Neural progenitor cell (in vitro differentiated cells): ENCODE measurements around the gene TCTN3.

Experiments used
- EZH2 ChIP-seq: fragments of 200-600 bp; sonication (generic); IDR thresholded peaks from 2 replicates; pipeline ENCODE4 v1.6.1; 2017; ENCODE audit warnings: antibody characterized with exemption, mild to moderate bottlenecking, moderate library complexity
- EZH2phosphoT487 ChIP-seq: fragments of 200-600 bp; sonication (generic); IDR thresholded peaks from 2 replicates; pipeline ENCODE4 v1.6.1; 2017; ENCODE audit warnings: antibody characterized with exemption
- TF ChIP-seq, protein P1 (sequence below): fragments of 200-600 bp; sonication (generic); IDR thresholded peaks from 2 replicates; pipeline ENCODE4 v1.5.1; 2017; ENCODE audit warnings: antibody characterized with exemption, mild to moderate bottlenecking

DNA sequence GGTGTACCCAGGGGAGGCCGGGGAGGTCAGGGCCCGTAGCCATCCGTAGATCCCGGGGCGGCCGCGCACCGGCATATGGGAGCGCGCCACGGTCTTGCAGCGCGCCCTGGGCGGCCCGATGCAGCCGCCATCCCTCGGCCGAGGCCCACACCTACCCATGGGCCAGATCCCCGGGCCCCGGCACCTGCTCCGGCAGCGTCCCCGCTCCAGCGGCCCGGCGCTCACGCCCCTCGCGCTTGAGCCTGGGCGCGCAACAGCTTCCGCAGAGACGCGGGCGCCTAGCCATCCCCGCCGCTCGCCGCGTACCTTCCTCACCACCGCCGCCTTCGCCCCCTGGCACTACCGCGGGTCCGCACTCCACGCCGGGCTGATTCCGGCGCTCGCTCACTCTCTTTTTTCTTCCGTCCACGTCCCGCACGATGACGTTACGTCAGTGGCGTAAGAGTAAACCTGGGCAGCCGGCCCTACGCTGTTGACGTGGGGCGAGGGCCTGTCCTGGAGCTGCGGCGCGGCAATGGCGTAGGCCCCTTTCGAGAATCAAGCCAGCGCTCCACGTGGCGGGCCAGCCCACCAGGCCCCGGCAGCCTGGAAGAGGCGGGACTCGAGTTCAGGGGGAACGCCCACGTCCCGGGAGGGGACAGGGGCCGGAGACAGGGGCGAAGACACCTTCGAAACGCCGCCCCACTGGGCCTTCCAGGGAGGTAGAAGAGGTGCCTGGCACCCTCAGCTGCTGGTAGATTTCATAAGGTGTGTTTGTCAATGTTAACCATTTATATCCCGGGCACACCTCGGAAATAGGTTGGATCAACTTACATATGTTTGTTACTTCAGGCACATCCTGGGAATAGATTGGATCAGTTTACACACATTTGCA, 37.2 kb downstream of the TCTN3 start, which contains the start of gene ALDH18A1:
- TF ChIP-seq, protein P1, sequence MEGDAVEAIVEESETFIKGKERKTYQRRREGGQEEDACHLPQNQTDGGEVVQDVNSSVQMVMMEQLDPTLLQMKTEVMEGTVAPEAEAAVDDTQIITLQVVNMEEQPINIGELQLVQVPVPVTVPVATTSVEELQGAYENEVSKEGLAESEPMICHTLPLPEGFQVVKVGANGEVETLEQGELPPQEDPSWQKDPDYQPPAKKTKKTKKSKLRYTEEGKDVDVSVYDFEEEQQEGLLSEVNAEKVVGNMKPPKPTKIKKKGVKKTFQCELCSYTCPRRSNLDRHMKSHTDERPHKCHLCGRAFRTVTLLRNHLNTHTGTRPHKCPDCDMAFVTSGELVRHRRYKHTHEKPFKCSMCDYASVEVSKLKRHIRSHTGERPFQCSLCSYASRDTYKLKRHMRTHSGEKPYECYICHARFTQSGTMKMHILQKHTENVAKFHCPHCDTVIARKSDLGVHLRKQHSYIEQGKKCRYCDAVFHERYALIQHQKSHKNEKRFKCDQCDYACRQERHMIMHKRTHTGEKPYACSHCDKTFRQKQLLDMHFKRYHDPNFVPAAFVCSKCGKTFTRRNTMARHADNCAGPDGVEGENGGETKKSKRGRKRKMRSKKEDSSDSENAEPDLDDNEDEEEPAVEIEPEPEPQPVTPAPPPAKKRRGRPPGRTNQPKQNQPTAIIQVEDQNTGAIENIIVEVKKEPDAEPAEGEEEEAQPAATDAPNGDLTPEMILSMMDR: no peak
- TF ChIP-seq EZH2: no peak
- no peak for TF ChIP-seq EZH2phosphoT487
